ENCODE results near the gene OBSL1.

The OBSL1 gene

DNA sequence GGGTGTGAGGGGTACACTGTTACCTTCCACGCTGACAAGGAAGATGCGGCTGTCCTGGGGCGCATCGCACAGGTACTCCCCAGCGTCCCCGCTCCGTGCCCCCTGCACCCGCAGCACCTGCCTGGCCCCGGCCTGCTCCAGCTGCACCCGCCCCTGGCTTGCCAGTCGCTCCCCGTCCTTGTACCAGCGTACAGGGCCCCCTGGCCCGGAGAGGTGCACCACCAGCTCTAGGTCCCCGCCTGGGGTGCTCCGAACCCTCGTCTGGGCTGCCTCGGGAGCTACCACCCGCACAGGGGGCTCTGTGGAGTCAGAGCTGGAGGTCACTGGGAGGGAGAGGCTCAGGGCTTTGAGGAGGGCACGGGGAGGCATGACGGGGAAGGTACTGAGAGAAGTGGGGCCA, 14.0 kb downstream of the OBSL1 start:
- Histone ChIP-seq H3K36me3 (replicated peaks in 1 of 2; ENCODE audit: control insufficient read depth in 2 of 2, insufficient read depth in 2 of 2, low read length in 2 of 2) (peaks cover 14 to 69% of the 10 kb centered on the region in 2 donors), H2BK120ac (ENCODE audit: low read depth, low read length) (no peak overlapping the region), H2AK5ac (ENCODE audit: low read depth, low read length) (no peak overlapping the region), H3K18ac (ENCODE audit: low read length) (no peak overlapping the region), H4K8ac (ENCODE audit: low read depth, low read length) (peak overlapping the region; percentile 17), H3K79me1 (ENCODE audit: low read depth, low read length) (peaks cover 14% of the 10 kb centered on the region), H3K23ac (ENCODE audit: low read depth, low read length, poor library complexity) (peak overlapping the region; percentile 20), H3K9ac (ENCODE audit: low read depth, low read length, poor library complexity) (no peak overlapping the region), H4K91ac (ENCODE audit: low read depth, low read length, poor library complexity) (no peak overlapping the region), H3K27me3 (ENCODE audit: control insufficient read depth in 3 of 3, insufficient read depth in 3 of 3, low read depth in 1 of 3, low read length in 3 of 3) (peaks cover 0 to 11% (median 0%) of the 10 kb centered on the region in 3 experiments), H2BK15ac (ENCODE audit: low read length) (no peak overlapping the region), H3K9me3 (replicated peaks in 1 of 2; ENCODE audit: control insufficient read depth in 2 of 2, insufficient read depth in 1 of 2, low read depth in 1 of 2, low read length in 2 of 2) (peaks cover 0 to 5% of the 10 kb centered on the region in 2 donors), H3K27ac (replicated peaks; ENCODE audit: low read length) (no peak overlapping the region), H3K4ac (ENCODE audit: low read length) (no peak overlapping the region), H3K4me3 (ENCODE audit: low read length in 2 of 2) (no peak overlapping the region), H2BK12ac (ENCODE audit: low read length) (no peak overlapping the region), H2AFZ (ENCODE audit: low read length) (no peak overlapping the region), H3K4me2 (ENCODE audit: insufficient read depth, low read length, poor library complexity, severe bottlenecking) (no peak overlapping the region), H2BK5ac (ENCODE audit: low read length) (no peak overlapping the region), H3K14ac (ENCODE audit: low read length) (peak overlapping the region; percentile 3), H3K4me1 (ENCODE audit: control insufficient read depth in 2 of 2, insufficient read depth in 1 of 2, low read depth in 1 of 2, low read length in 2 of 2) (peaks cover 5 to 12% of the 10 kb centered on the region in 2 donors)
- no peak for DNase-seq (ENCODE audit: low spot score)
- no CpG with 5 or more reads among the region's 21 CpGs for WGBS, 2 donors (ENCODE audit: extremely low coverage in 2 of 2, insufficient read length in 2 of 2, insufficient replicate concordance in 1 of 2)

DNA sequence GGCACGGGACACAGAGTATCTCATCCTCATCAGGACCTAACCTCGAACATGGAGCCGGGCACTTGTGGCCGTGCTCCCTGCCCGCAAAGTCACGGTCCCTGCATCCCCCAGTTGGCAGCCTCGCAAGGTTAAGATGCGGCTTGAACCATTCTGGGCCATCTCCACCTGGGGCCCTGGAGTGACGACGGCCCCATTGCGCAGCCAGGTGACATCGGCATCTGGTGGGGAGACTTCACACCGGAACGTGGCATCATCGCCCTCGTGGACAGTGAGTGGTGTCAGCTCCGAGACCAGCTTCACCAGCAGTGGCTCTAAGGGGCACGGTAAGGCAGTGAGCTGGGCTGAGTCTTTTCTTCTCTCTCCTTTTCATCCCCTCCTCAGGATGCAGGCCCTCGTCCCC, 14.9 kb downstream of the OBSL1 start:
- H3K27me3 ChIP-seq (ENCODE audit: control insufficient read depth in 3 of 3, insufficient read depth in 3 of 3, low read depth in 1 of 3, low read length in 3 of 3), result peaks cover 0 to 17% (median 0%) of the 10 kb centered on the region in 3 experiments
- H2BK12ac ChIP-seq (ENCODE audit: low read length), result no peak overlapping the region
- no peak overlapping the region for H3K4ac ChIP-seq (ENCODE audit: low read length)
- no peak overlapping the region for H2AK5ac ChIP-seq (ENCODE audit: low read depth, low read length)
- H3K14ac ChIP-seq (ENCODE audit: low read length), result peak overlapping the region; percentile 21
- no peak overlapping the region for H2BK15ac ChIP-seq (ENCODE audit: low read length)
- H3K36me3 ChIP-seq (replicated peaks in 1 of 2; ENCODE audit: control insufficient read depth in 2 of 2, insufficient read depth in 2 of 2, low read length in 2 of 2), result peaks cover 14 to 60% of the 10 kb centered on the region in 2 donors
- peaks cover 0 to 5% of the 10 kb centered on the region in 2 donors for H3K9me3 ChIP-seq (replicated peaks in 1 of 2; ENCODE audit: control insufficient read depth in 2 of 2, insufficient read depth in 1 of 2, low read depth in 1 of 2, low read length in 2 of 2)
- no peak overlapping the region for H2BK120ac ChIP-seq (ENCODE audit: low read depth, low read length)
- peaks cover 14% of the 10 kb centered on the region for H3K79me1 ChIP-seq (ENCODE audit: low read depth, low read length)
- WGBS, 2 donors (ENCODE audit: extremely low coverage in 2 of 2, insufficient read length in 2 of 2, insufficient replicate concordance in 1 of 2), result no CpG with 5 or more reads among the region's 19 CpGs
- no peak overlapping the region for H4K91ac ChIP-seq (ENCODE audit: low read depth, low read length, poor library complexity)
- no peak overlapping the region for H2BK5ac ChIP-seq (ENCODE audit: low read length)
- H3K18ac ChIP-seq (ENCODE audit: low read length), result no peak overlapping the region
- H3K4me2 ChIP-seq (ENCODE audit: insufficient read depth, low read length, poor library complexity, severe bottlenecking), result no peak overlapping the region
- no peak overlapping the region for H3K27ac ChIP-seq (replicated peaks; ENCODE audit: low read length)
- DNase-seq (ENCODE audit: low spot score), result no peak
- peak overlapping the region; percentile 2 for H3K9ac ChIP-seq (ENCODE audit: low read depth, low read length, poor library complexity)
- H3K23ac ChIP-seq (ENCODE audit: low read depth, low read length, poor library complexity), result peak overlapping the region; percentile 44
- no peak overlapping the region for H3K4me3 ChIP-seq (ENCODE audit: low read length in 2 of 2)
- no peak overlapping the region for H4K8ac ChIP-seq (ENCODE audit: low read depth, low read length)
- H3K4me1 ChIP-seq (ENCODE audit: control insufficient read depth in 2 of 2, insufficient read depth in 1 of 2, low read depth in 1 of 2, low read length in 2 of 2), result peaks cover 6 to 14% of the 10 kb centered on the region in 2 donors
- no peak overlapping the region for H2AFZ ChIP-seq (ENCODE audit: low read length)

DNA sequence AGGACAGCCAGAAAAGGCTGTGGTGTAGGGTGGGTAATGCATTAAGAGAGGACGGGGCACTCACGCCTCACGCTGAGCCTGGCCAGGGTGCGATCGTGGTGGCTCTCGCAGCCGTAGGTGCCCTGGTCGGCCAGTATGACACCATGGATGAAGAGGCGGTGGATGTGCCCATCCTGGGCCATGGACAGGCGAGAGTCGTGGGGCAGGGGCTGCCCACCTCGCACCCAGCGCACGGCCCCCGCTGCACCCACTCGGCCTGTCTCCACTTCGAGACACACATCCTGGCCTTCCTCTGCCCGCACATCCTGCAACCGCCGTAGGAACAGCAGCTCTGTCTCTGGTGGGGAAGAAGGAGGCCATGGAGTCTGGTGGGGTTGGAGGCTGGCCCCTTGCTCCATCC, 15.4 kb downstream of the OBSL1 start:
- no peak overlapping the region for H2AFZ ChIP-seq (ENCODE audit: low read length)
- H3K4me3 ChIP-seq (ENCODE audit: low read length in 2 of 2), result no peak overlapping the region
- no peak overlapping the region for H3K9ac ChIP-seq (ENCODE audit: low read depth, low read length, poor library complexity)
- peaks cover 0 to 5% of the 10 kb centered on the region in 2 donors for H3K9me3 ChIP-seq (replicated peaks in 1 of 2; ENCODE audit: control insufficient read depth in 2 of 2, insufficient read depth in 1 of 2, low read depth in 1 of 2, low read length in 2 of 2)
- H3K4me2 ChIP-seq (ENCODE audit: insufficient read depth, low read length, poor library complexity, severe bottlenecking), result no peak overlapping the region
- H3K27ac ChIP-seq (replicated peaks; ENCODE audit: low read length), result no peak overlapping the region
- H4K91ac ChIP-seq (ENCODE audit: low read depth, low read length, poor library complexity), result no peak overlapping the region
- no peak overlapping the region for H3K18ac ChIP-seq (ENCODE audit: low read length)
- no CpG with 5 or more reads among the region's 20 CpGs for WGBS, 2 donors (ENCODE audit: extremely low coverage in 2 of 2, insufficient read length in 2 of 2, insufficient replicate concordance in 1 of 2)
- H3K27me3 ChIP-seq (ENCODE audit: control insufficient read depth in 3 of 3, insufficient read depth in 3 of 3, low read depth in 1 of 3, low read length in 3 of 3), result peaks cover 0 to 21% (median 0%) of the 10 kb centered on the region in 3 experiments
- no peak overlapping the region for H3K23ac ChIP-seq (ENCODE audit: low read depth, low read length, poor library complexity)
- no peak overlapping the region for H3K4ac ChIP-seq (ENCODE audit: low read length)
- H3K14ac ChIP-seq (ENCODE audit: low read length), result no peak overlapping the region
- H2BK5ac ChIP-seq (ENCODE audit: low read length), result no peak overlapping the region
- peaks cover 14% of the 10 kb centered on the region for H3K79me1 ChIP-seq (ENCODE audit: low read depth, low read length)
- no peak for DNase-seq (ENCODE audit: low spot score)
- H2BK120ac ChIP-seq (ENCODE audit: low read depth, low read length), result no peak overlapping the region
- H3K36me3 ChIP-seq (replicated peaks in 1 of 2; ENCODE audit: control insufficient read depth in 2 of 2, insufficient read depth in 2 of 2, low read length in 2 of 2), result peaks cover 14 to 55% of the 10 kb centered on the region in 2 donors
- no peak overlapping the region for H2AK5ac ChIP-seq (ENCODE audit: low read depth, low read length)
- H3K4me1 ChIP-seq (ENCODE audit: control insufficient read depth in 2 of 2, insufficient read depth in 1 of 2, low read depth in 1 of 2, low read length in 2 of 2), result peaks cover 10 to 13% of the 10 kb centered on the region in 2 donors
- H2BK12ac ChIP-seq (ENCODE audit: low read length), result peak overlapping the region; percentile 41
- no peak overlapping the region for H2BK15ac ChIP-seq (ENCODE audit: low read length)
- H4K8ac ChIP-seq (ENCODE audit: low read depth, low read length), result no peak overlapping the region

DNA sequence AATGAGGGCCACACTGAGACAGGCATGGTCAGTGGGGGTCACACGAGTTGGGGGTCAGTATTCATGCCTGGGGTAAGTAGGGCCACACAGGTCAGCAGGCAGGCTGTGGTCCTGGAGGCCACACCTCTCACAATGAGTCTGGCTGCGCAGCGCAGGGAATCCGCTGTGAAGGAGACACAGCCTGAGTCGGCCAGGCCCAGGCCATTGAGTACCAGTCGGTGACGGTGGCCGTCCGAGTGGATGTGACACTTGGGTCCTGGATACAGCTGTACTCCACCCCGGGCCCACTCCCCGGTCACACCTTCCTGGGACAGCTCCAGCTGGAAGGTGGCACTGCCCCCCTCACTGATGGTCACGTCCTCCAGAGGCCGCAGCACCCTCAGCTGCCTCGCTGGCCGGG, 17.0 kb downstream of the OBSL1 start:
- Histone ChIP-seq H3K4ac (ENCODE audit: low read length) (no peak overlapping the region), H3K36me3 (replicated peaks in 1 of 2; ENCODE audit: control insufficient read depth in 2 of 2, insufficient read depth in 2 of 2, low read length in 2 of 2) (peaks cover 14 to 42% of the 10 kb centered on the region in 2 donors), H3K79me1 (ENCODE audit: low read depth, low read length) (peaks cover 14% of the 10 kb centered on the region), H3K27ac (replicated peaks; ENCODE audit: low read length) (no peak overlapping the region), H3K27me3 (ENCODE audit: control insufficient read depth in 3 of 3, insufficient read depth in 3 of 3, low read depth in 1 of 3, low read length in 3 of 3) (peaks cover 0 to 23% (median 0%) of the 10 kb centered on the region in 3 experiments), H3K9ac (ENCODE audit: low read depth, low read length, poor library complexity) (no peak overlapping the region), H3K18ac (ENCODE audit: low read length) (no peak overlapping the region), H3K14ac (ENCODE audit: low read length) (no peak overlapping the region), H2AK5ac (ENCODE audit: low read depth, low read length) (no peak overlapping the region), H4K8ac (ENCODE audit: low read depth, low read length) (peak overlapping the region; percentile 23), H3K4me1 (ENCODE audit: control insufficient read depth in 2 of 2, insufficient read depth in 1 of 2, low read depth in 1 of 2, low read length in 2 of 2) (peaks cover 9 to 10% of the 10 kb centered on the region in 2 donors), H2BK12ac (ENCODE audit: low read length) (peak overlapping the region; percentile 46), H2AFZ (ENCODE audit: low read length) (no peak overlapping the region), H3K4me3 (ENCODE audit: low read length in 2 of 2) (peak overlapping the region in 1 of 2 donors; percentile 34), H3K4me2 (ENCODE audit: insufficient read depth, low read length, poor library complexity, severe bottlenecking) (no peak overlapping the region), H3K9me3 (replicated peaks in 1 of 2; ENCODE audit: control insufficient read depth in 2 of 2, insufficient read depth in 1 of 2, low read depth in 1 of 2, low read length in 2 of 2) (peaks cover 0 to 5% of the 10 kb centered on the region in 2 donors), H2BK5ac (ENCODE audit: low read length) (no peak overlapping the region), H2BK120ac (ENCODE audit: low read depth, low read length) (no peak overlapping the region), H3K23ac (ENCODE audit: low read depth, low read length, poor library complexity) (peak overlapping the region; percentile 29), H4K91ac (ENCODE audit: low read depth, low read length, poor library complexity) (no peak overlapping the region), H2BK15ac (ENCODE audit: low read length) (no peak overlapping the region)
- WGBS, 2 donors (ENCODE audit: extremely low coverage in 2 of 2, insufficient read length in 2 of 2, insufficient replicate concordance in 1 of 2), result no CpG with 5 or more reads among the region's 15 CpGs
- DNase-seq (ENCODE audit: low spot score), result no peak
